Pons (tissue), 1 donor: ENCODE results near the gene RHOT2.
A peak's percentile ranks its signal among the peaks of the same experiment; 100 is the strongest.
"Not testable (repeated sequence)": the region's sequence is repeated elsewhere in the genome, so short reads cannot be mapped to it uniquely, and the experiment has no call there.

Experiments used
- DNase-seq: peaks from one replicate; pipeline ENCODE4 v3.0.0-alpha.2; 2016; ENCODE audit warnings: low spot score

Gene RHOT2

GRCh38 chr16:681746-682427 is 14.0 kb downstream of the RHOT2 start:
- no peak for DNase-seq

GRCh38 chr16:682493-683395 is 14.8 kb downstream of the RHOT2 start:
- DNase-seq, result no peak

GRCh38 chr16:683396-684070 is 15.6 kb downstream of the RHOT2 start:
- no peak for DNase-seq

- DNase-seq, result peak; percentile 88
Observed at GRCh38 chr16:684071-684794, 16.3 kb downstream of the RHOT2 start, which contains the start of gene JMJD8. TSS of gene JMJD8 (minus strand) at chr16:684334. CDS start at chr16:684319, 15 bp downstream.

GRCh38 chr16:684961-685696 is 17.2 kb downstream of the RHOT2 start:
- no peak for DNase-seq

- no peak for DNase-seq
Observed at GRCh38 chr16:685967-686366, 18.0 kb downstream of the RHOT2 start.

GRCh38 chr16:686459-687260 is 18.7 kb downstream of the RHOT2 start:
- no peak for DNase-seq

- DNase-seq, result no peak
Observed at GRCh38 chr16:687499-687898, 19.6 kb downstream of the RHOT2 start.

- DNase-seq, result no peak
Observed at GRCh38 chr16:689175-689897, 21.4 kb downstream of the RHOT2 start.

GRCh38 chr16:691242-691641 is 23.3 kb downstream of the RHOT2 start:
- not testable (repeated sequence) for DNase-seq

GRCh38 chr16:692356-693108 is 24.6 kb downstream of the RHOT2 start:
- DNase-seq, result no peak

- DNase-seq, result no peak
Observed at GRCh38 chr16:693364-693763, 25.4 kb downstream of the RHOT2 start.

GRCh38 chr16:693766-694165 is 25.8 kb downstream of the RHOT2 start:
- no peak for DNase-seq

- DNase-seq, result no peak
Observed at GRCh38 chr16:694187-694862, 26.4 kb downstream of the RHOT2 start.

- no peak for DNase-seq
Observed at GRCh38 chr16:694863-695354, 27.0 kb downstream of the RHOT2 start.

GRCh38 chr16:695355-696089 is 27.6 kb downstream of the RHOT2 start:
- DNase-seq, result no peak

GRCh38 chr16:698911-699671 is 31.2 kb downstream of the RHOT2 start:
- no peak for DNase-seq
